GM23338 (cell line): Measurements from ENCODE around the gene STAC. TPM values are rescaled to one million over a fixed set of nuclear protein-coding genes. Genes with fewer than 3 reads are reported as not detected.

Experiments used
- ATAC-seq: fragments of 200-7000 bp; cut with Tn5 transposase; 3 replicates; pipeline ENCODE4 v1.9.1; 2020
- DNase-seq: peaks from one replicate; pipeline ENCODE4 v3.0.0-alpha.2; 2015; ENCODE audit warnings: low spot score
- H2AFZ ChIP-seq: fragments of 200-600 bp; sonication (generic); 2 replicates; pipeline ENCODE4 v1.8.0; 2016; ENCODE audit warnings: antibody characterized with exemption, mild to moderate bottlenecking, moderate library complexity
- H3F3A ChIP-seq: fragments of 200-600 bp; sonication (generic); replicated peaks from 2 replicates; pipeline ENCODE4 v1.8.0; 2017; ENCODE audit warnings: antibody characterized with exemption, mixed run types, low read depth
- H3K27ac ChIP-seq: fragments of 200-600 bp; sonication (generic); 2 replicates; pipeline ENCODE4 v1.6.1; 2016; ENCODE audit warnings: low read depth
- H3K27me3 ChIP-seq: fragments of 200-600 bp; sonication (generic); 2 replicates; pipeline ENCODE4 v1.8.0; 2016; ENCODE audit warnings: mild to moderate bottlenecking, mixed run types, moderate library complexity; ENCODE audit not compliant: insufficient read depth
- H3K36me3 ChIP-seq: fragments of 200-600 bp; sonication (generic); 2 replicates; pipeline ENCODE4 v1.8.0; 2016; ENCODE audit warnings: mild to moderate bottlenecking; ENCODE audit not compliant: insufficient read depth
- H3K4me1 ChIP-seq: fragments of 200-600 bp; sonication (generic); 2 replicates; pipeline ENCODE4 v1.8.0; 2016; ENCODE audit warnings: mild to moderate bottlenecking, moderate library complexity; ENCODE audit not compliant: insufficient read depth
- H3K4me2 ChIP-seq: fragments of 200-600 bp; sonication (generic); 2 replicates; pipeline ENCODE4 v1.7.1; 2017; ENCODE audit warnings: mixed run types
- H3K4me3 ChIP-seq: fragments of 200-600 bp; sonication (generic); 2 replicates; pipeline ENCODE4 v1.6.1; 2016; ENCODE audit warnings: mixed run types
- H3K79me2 ChIP-seq: fragments of 200-600 bp; sonication (generic); replicated peaks from 2 replicates; pipeline ENCODE4 v1.8.0; 2017; ENCODE audit warnings: mild to moderate bottlenecking; ENCODE audit not compliant: insufficient read depth
- H3K9me2 ChIP-seq: fragments of 200-600 bp; sonication (generic); 2 replicates; pipeline ENCODE4 v1.8.0; 2017; ENCODE audit not compliant: insufficient read depth
- H4K20me1 ChIP-seq: fragments of 200-600 bp; sonication (generic); replicated peaks from 2 replicates; pipeline ENCODE4 v1.8.0; 2017; ENCODE audit warnings: mild to moderate bottlenecking; ENCODE audit not compliant: insufficient read depth
- H3K27ac Mint-ChIP-seq: 2 replicates; pipeline ENCODE4 v1.8.0; 2020; ENCODE audit warnings: inconsistent platforms, mild to moderate bottlenecking, moderate library complexity, mixed read lengths
- H3K27me3 Mint-ChIP-seq: 3 replicates; pipeline ENCODE4 v1.8.0; 2022; ENCODE audit warnings: low read depth, mild to moderate bottlenecking, moderate library complexity, mixed read lengths, inconsistent platforms; ENCODE audit not compliant: insufficient read depth, poor library complexity
- H3K36me3 Mint-ChIP-seq: 3 replicates; pipeline ENCODE4 v1.8.0; 2021; ENCODE audit warnings: low read depth, mild to moderate bottlenecking, inconsistent platforms, moderate library complexity, mixed read lengths
- H3K4me1 Mint-ChIP-seq: 3 replicates; pipeline ENCODE4 v1.8.0; 2020; ENCODE audit warnings: mild to moderate bottlenecking, inconsistent platforms, mixed read lengths
- H3K4me3 Mint-ChIP-seq: 3 replicates; pipeline ENCODE4 v1.8.0; 2021; ENCODE audit warnings: moderate library complexity, mild to moderate bottlenecking, inconsistent platforms, mixed read lengths
- H3K9me3 Mint-ChIP-seq: 3 replicates; pipeline ENCODE4 v1.8.0; 2020; ENCODE audit warnings: moderate library complexity, mild to moderate bottlenecking, inconsistent platforms, mixed read lengths
- EZH2phosphoT487 ChIP-seq: fragments of 200-600 bp; sonication (generic); IDR thresholded peaks from one replicate; pipeline ENCODE4 v1.8.1; 2018; ENCODE audit warnings: antibody characterized with exemption; ENCODE audit not compliant: unreplicated experiment
- POLR2AphosphoS5 ChIP-seq: IDR thresholded peaks from 2 replicates; pipeline ENCODE4 v1.6.1; 2016; ENCODE audit warnings: antibody characterized with exemption, low read depth
- STAT1 ChIP-seq: IDR thresholded peaks from one replicate; pipeline ENCODE4 v1.6.1; 2016; ENCODE audit warnings: antibody characterized with exemption; ENCODE audit not compliant: unreplicated experiment
- ZNF331 ChIP-seq: fragments of 250-450 bp; sonication (Bioruptor Pico); IDR thresholded peaks from 2 replicates; pipeline ENCODE4 v1.5.0; 2020; ENCODE audit warnings: low read depth, mild to moderate bottlenecking, moderate library complexity
- ZNF462 ChIP-seq: fragments of 250-450 bp; sonication (Bioruptor Pico); IDR thresholded peaks from 2 replicates; pipeline ENCODE4 v1.5.0; 2020; ENCODE audit warnings: mild to moderate bottlenecking, moderate library complexity
- polyA plus RNA-seq: library from polyadenylated mRNA; unstranded; fragments of >200 nt; fragmentation: Nextera tagmentation; extraction: Ambion mirVana; gene quantifications from 2 replicates; pipeline ENCODE4 v1.2.1, GENCODE V29; 2016
- total RNA-seq: library from RNA; depleted of rRNA; stranded (reverse); fragments of >200 nt; shearing (Covaris generic); gene quantifications from 2 replicates; pipeline ENCODE4 v1.2.3, GENCODE V29; 2014
- TF ChIP-seq, protein P1 (sequence below): IDR thresholded peaks from one replicate; pipeline ENCODE4 v1.6.1; 2018; ENCODE audit warnings: antibody characterized with exemption; ENCODE audit not compliant: unreplicated experiment
- TF ChIP-seq, protein P2 (sequence below), 2 experiments: fragments of 200-600 bp in 1 of 2; sonication (generic) in 1 of 2; conservative IDR thresholded peaks; 2 replicates each; pipeline versions ENCODE4 v1.5.1 to v1.6.1; 2016 to 2017; ENCODE audit warnings: antibody characterized with exemption in 2 of 2, low read depth in 2 of 2, mild to moderate bottlenecking in 2 of 2, moderate library complexity in 1 of 2

The STAC gene
- total and polyA plus RNA-seq, 2 experiments from 2014 or later = 5.6 to 22.9 TPM

DNA sequence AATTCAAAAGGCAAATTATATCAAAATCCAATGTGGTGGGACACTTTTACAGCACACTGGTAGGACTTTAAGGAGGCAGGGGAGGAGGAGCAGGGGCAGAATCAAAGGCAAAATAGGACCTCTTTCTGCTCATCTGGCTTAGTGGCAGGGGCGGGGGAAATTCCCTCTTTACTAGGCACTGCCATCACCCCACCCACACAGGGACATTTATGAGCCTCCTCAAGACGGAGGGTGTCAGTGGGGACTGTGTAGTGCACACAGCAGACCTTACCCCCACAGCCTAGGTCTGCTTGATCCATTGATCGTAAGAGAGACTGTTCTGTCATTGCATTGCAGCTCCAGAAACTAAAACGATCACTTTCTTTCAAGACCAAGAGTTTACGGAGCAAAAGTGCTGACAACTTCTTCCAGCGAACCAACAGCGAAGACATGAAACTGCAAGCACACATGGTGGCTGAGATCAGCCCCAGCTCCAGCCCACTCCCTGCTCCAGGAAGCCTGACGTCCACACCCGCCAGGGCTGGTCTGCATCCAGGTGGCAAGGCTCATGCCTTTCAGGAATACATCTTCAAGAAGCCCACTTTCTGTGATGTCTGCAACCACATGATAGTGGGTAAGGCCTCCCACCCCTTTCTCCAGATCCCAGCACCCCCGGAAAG is 62.9 kb downstream of the STAC start (continued):
- TF ChIP-seq, protein P1, sequence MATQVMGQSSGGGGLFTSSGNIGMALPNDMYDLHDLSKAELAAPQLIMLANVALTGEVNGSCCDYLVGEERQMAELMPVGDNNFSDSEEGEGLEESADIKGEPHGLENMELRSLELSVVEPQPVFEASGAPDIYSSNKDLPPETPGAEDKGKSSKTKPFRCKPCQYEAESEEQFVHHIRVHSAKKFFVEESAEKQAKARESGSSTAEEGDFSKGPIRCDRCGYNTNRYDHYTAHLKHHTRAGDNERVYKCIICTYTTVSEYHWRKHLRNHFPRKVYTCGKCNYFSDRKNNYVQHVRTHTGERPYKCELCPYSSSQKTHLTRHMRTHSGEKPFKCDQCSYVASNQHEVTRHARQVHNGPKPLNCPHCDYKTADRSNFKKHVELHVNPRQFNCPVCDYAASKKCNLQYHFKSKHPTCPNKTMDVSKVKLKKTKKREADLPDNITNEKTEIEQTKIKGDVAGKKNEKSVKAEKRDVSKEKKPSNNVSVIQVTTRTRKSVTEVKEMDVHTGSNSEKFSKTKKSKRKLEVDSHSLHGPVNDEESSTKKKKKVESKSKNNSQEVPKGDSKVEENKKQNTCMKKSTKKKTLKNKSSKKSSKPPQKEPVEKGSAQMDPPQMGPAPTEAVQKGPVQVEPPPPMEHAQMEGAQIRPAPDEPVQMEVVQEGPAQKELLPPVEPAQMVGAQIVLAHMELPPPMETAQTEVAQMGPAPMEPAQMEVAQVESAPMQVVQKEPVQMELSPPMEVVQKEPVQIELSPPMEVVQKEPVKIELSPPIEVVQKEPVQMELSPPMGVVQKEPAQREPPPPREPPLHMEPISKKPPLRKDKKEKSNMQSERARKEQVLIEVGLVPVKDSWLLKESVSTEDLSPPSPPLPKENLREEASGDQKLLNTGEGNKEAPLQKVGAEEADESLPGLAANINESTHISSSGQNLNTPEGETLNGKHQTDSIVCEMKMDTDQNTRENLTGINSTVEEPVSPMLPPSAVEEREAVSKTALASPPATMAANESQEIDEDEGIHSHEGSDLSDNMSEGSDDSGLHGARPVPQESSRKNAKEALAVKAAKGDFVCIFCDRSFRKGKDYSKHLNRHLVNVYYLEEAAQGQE = no peak

DNA sequence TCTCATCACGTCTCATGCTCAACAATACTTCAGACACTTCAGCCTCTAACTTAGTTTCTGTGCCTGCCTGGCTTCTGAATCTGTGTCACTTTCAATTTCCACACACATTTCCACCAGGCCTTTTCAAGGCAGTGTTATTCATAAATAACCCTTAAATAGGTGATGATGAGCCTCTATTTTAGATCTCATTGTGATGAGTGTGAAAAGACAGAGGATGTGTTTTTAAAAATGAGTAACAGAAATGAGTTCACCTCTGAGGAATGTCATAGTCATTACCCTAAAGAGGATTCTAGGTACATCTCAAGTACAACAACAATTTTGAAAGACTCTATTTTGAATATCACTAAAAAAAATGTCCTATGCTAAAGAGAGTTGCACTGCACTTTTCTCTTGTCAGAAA is 64.6 kb downstream of the STAC start:
- Histone ChIP-seq H3K4me1 (no peaks in the 10 kb centered on the region; the same call in 1 of the 2 replicates), H4K20me1 (peaks cover 4% of the 10 kb centered on the region; the same call in 1 of the 2 replicates), H2AFZ (no peak overlapping the region), H3K27ac (no peak overlapping the region), H3K27me3 (no peaks in the 10 kb centered on the region), H3K9me2 (peaks cover 7% of the 10 kb centered on the region; the same call in 1 of the 2 replicates), H3K36me3 (no peaks in the 10 kb centered on the region; the same call in 1 of the 2 replicates), H3F3A (no peaks in the 10 kb centered on the region), H3K4me3 (no peak overlapping the region), H3K4me2 (no peak overlapping the region), H3K79me2 (no peaks in the 10 kb centered on the region)
- no peak overlapping the region for H3K27ac Mint-ChIP-seq
- no peak overlapping the region for H3K4me3 Mint-ChIP-seq
- peaks cover 7% of the 10 kb centered on the region for H3K36me3 Mint-ChIP-seq
- H3K4me1 Mint-ChIP-seq = peaks cover 2% of the 10 kb centered on the region; the same call in 1 of the 3 replicates
- ATAC-seq = no peak
- no peak for TF ChIP-seq ZNF331 (CRISPR knock-in tag)
- TF ChIP-seq, protein P2, sequence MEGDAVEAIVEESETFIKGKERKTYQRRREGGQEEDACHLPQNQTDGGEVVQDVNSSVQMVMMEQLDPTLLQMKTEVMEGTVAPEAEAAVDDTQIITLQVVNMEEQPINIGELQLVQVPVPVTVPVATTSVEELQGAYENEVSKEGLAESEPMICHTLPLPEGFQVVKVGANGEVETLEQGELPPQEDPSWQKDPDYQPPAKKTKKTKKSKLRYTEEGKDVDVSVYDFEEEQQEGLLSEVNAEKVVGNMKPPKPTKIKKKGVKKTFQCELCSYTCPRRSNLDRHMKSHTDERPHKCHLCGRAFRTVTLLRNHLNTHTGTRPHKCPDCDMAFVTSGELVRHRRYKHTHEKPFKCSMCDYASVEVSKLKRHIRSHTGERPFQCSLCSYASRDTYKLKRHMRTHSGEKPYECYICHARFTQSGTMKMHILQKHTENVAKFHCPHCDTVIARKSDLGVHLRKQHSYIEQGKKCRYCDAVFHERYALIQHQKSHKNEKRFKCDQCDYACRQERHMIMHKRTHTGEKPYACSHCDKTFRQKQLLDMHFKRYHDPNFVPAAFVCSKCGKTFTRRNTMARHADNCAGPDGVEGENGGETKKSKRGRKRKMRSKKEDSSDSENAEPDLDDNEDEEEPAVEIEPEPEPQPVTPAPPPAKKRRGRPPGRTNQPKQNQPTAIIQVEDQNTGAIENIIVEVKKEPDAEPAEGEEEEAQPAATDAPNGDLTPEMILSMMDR (conservative IDR thresholded peaks at IDR 0.05; ENCODE audit: low read depth in 2 of 2) = no peak
- no peak for TF ChIP-seq EZH2phosphoT487
- TF ChIP-seq STAT1 = no peak
- no peak for TF ChIP-seq POLR2AphosphoS5
- no peak for TF ChIP-seq ZNF462
- no peak for DNase-seq
- H3K27me3 Mint-ChIP-seq = peaks cover 2% of the 10 kb centered on the region
- no peaks in the 10 kb centered on the region for H3K9me3 Mint-ChIP-seq
